A549 (cell line): ENCODE data around the gene CUL1. TPM values are rescaled to one million over a fixed set of nuclear protein-coding genes. Genes with fewer than 3 reads are reported as not detected.

Source experiments
- ATAC-seq, 2 experiments: fragments of 200-7000 bp in 1 of 2; fragments of >200 bp in 1 of 2; cut with Nextera tagmentation in 1 of 2; cut with Tn5 transposase in 1 of 2; 3 replicates each; pipeline versions ENCODE4 v1.8.0 to v1.9.1; 2018 to 2020; ENCODE audit warnings: mild to moderate bottlenecking in 1 of 2, moderate library complexity in 1 of 2
- CTCF ChIA-PET: fragments of 300-600 bp; sonication (Branson Sonifier 250); formaldehyde crosslinking; extraction: SDS; loops from one replicate; lab custom pipeline; 2021; ENCODE audit warnings: antibody characterized with exemption, inconsistent platforms; lab: Yijun Ruan, JAX
- POLR2A ChIA-PET: fragments of 350-600 bp; formaldehyde crosslinking; extraction: SDS; loops from one replicate; lab custom pipeline; 2021; ENCODE audit warnings: antibody characterized with exemption, inconsistent platforms; lab: Yijun Ruan, JAX
- DNase-seq, 2 experiments: peaks; one replicate each; pipeline versions ENCODE4 v3.0.0 to v3.0.0-alpha.2; 2011 to 2016; ENCODE audit warnings: low read depth in 1 of 2, low spot score in 1 of 2
- FAIRE-seq: peaks from 2 replicates; lab custom pipeline; 2011; peaks lifted over from hg19 to GRCh38; lab: Jason Lieb, UNC
- H3K27ac ChIP-seq, 2 experiments: fragments of >200 bp; sonication (Bioruptor Twin); formaldehyde crosslinking; 3 replicates each; pipeline ENCODE4 v1.5.1; 2016 to 2017
- H3K4me1 ChIP-seq: fragments of >200 bp; sonication (Bioruptor Twin); formaldehyde crosslinking; 3 replicates; pipeline ENCODE4 v1.6.1; 2016
- H3K4me2 ChIP-seq: fragments of >200 bp; sonication (Bioruptor Twin); formaldehyde crosslinking; 3 replicates; pipeline ENCODE4 v1.6.1; 2016
- H3K4me3 ChIP-seq: fragments of >200 bp; sonication (Bioruptor Twin); formaldehyde crosslinking; 3 replicates; pipeline ENCODE4 v1.5.1; 2016
- H3K9me3 ChIP-seq: fragments of >200 bp; sonication (Bioruptor Twin); formaldehyde crosslinking; 3 replicates; pipeline ENCODE4 v1.6.1; 2016
- BHLHE40 ChIP-seq: IDR thresholded peaks from 2 replicates; pipeline ENCODE4 v1.6.1; 2012; ENCODE audit warnings: low read depth, low read length, inconsistent platforms
- CEBPB ChIP-seq, 2 experiments: fragments of >200 bp in 1 of 2; sonication (Bioruptor Twin) in 1 of 2; formaldehyde crosslinking in 1 of 2; IDR thresholded peaks; 2 replicates each; pipeline ENCODE4 v1.6.1; 2012 to 2016
- EHMT2 ChIP-seq: fragments of 200-600 bp; sonication (generic); IDR thresholded peaks from 2 replicates; pipeline ENCODE4 v1.6.1; 2016; ENCODE audit warnings: antibody characterized with exemption, low read depth, mild to moderate bottlenecking, moderate library complexity
- EP300 ChIP-seq, 2 experiments: fragments of >200 bp; sonication (Bioruptor Twin); formaldehyde crosslinking; IDR thresholded peaks; 2 replicates in 1 of 2; 3 replicates in 1 of 2; pipeline ENCODE4 v1.6.1; 2016 to 2017
- ESRRA ChIP-seq: fragments of 150-350 bp; IDR thresholded peaks from 2 replicates; pipeline ENCODE4 v1.6.1; 2014; ENCODE audit warnings: mild to moderate bottlenecking, low read length, borderline replicate concordance
- FOSB ChIP-seq: fragments of 250-450 bp; sonication (Bioruptor Pico); IDR thresholded peaks from 2 replicates; pipeline ENCODE4 v1.5.0; 2020; ENCODE audit warnings: mild to moderate bottlenecking, moderate library complexity
- FOXS1 ChIP-seq: fragments of 250-450 bp; sonication (Bioruptor Pico); IDR thresholded peaks from 2 replicates; pipeline ENCODE4 v1.5.0; 2020; ENCODE audit warnings: mild to moderate bottlenecking, moderate library complexity
- GATA3 ChIP-seq: IDR thresholded peaks from 2 replicates; pipeline ENCODE4 v1.6.1; 2012; ENCODE audit warnings: borderline replicate concordance
- HES2 ChIP-seq: fragments of >200 bp; sonication (Bioruptor Twin); formaldehyde crosslinking; IDR thresholded peaks from 2 replicates; pipeline ENCODE4 v1.6.1; 2016
- HEYL ChIP-seq: fragments of 250-450 bp; sonication (Bioruptor Pico); IDR thresholded peaks from 2 replicates; pipeline ENCODE4 v1.8.0; 2021; ENCODE audit warnings: mild to moderate bottlenecking, moderate library complexity
- NFE2L2 ChIP-seq: fragments of 150-350 bp; conservative IDR thresholded peaks from 2 replicates; pipeline ENCODE4 v1.6.1; 2014; ENCODE audit warnings: low read length
- PBX3 ChIP-seq: IDR thresholded peaks from 2 replicates; pipeline ENCODE4 v1.6.1; 2012
- PHF8 ChIP-seq: fragments of 200-600 bp; sonication (generic); IDR thresholded peaks from 2 replicates; pipeline ENCODE4 v1.6.1; 2016; ENCODE audit warnings: low read depth, mild to moderate bottlenecking, antibody characterized with exemption, moderate library complexity, borderline replicate concordance
- REST ChIP-seq: fragments of 200-600 bp; sonication (generic); IDR thresholded peaks from 2 replicates; pipeline ENCODE4 v1.6.1; 2016; ENCODE audit warnings: antibody characterized with exemption, mild to moderate bottlenecking, moderate library complexity
- RFX5 ChIP-seq: fragments of 450-650 bp; IDR thresholded peaks from 2 replicates; pipeline ENCODE4 v1.7.1; 2014; ENCODE audit warnings: antibody characterized with exemption, mild to moderate bottlenecking, moderate library complexity
- TFCP2L1 ChIP-seq: fragments of 250-450 bp; sonication (Bioruptor Pico); IDR thresholded peaks from 2 replicates; pipeline ENCODE4 v1.5.0; 2021; ENCODE audit warnings: mild to moderate bottlenecking
- TP53 ChIP-seq: fragments of 250-450 bp; sonication (Bioruptor Pico); IDR thresholded peaks from 2 replicates; pipeline ENCODE4 v1.5.0; 2021; ENCODE audit warnings: mild to moderate bottlenecking, moderate library complexity
- USF2 ChIP-seq: fragments of 450-650 bp; IDR thresholded peaks from 2 replicates; pipeline ENCODE4 v1.6.1; 2014; ENCODE audit warnings: antibody characterized with exemption
- ZC3H11A ChIP-seq: fragments of 450-650 bp; IDR thresholded peaks from 2 replicates; pipeline ENCODE4 v1.6.1; 2014; ENCODE audit warnings: antibody characterized with exemption, mild to moderate bottlenecking
- WGBS: methylation state at CpG from one replicate; pipeline ENCODE4 v1.1.6; 2017; ENCODE audit errors: missing lambda C conversion rate; 5-methylcytosine and 5-hydroxymethylcytosine counted together
- polyA plus RNA-seq, 4 experiments: library from polyadenylated mRNA; depleted of rRNA in 3 of 4; stranded (reverse); fragments of >200 nt; fragmentation: RNase III in 1 of 4; extraction: RNeasy Plus Mini Kit Qiagen cat#74134 plus additional on column Dnase treatment in 1 of 4; gene quantifications; 2 replicates in 3 of 4; 3 replicates in 1 of 4; pipeline ENCODE4 v1.2.3, GENCODE V29; 2011 to 2017

Gene CUL1
- polyA plus RNA-seq, 2 of the 4 experiments (the other 2 are of a cell fraction): 57.9 to 70.6 TPM

- FAIRE-seq (no peak), DNase-seq (no peak)
- H3K4me1 ChIP-seq: peaks cover 3% of the 10 kb centered on the region
- TF ChIP-seq GATA3: no peak
- no peak for TF ChIP-seq HEYL (CRISPR knock-in tag)
- no peak for TF ChIP-seq NFE2L2
- no peak for TF ChIP-seq TFCP2L1 (CRISPR knock-in tag)
- TF ChIP-seq CEBPB (IDR thresholded peaks at IDR 0.05): no peak
- TF ChIP-seq PBX3: no peak
- TF ChIP-seq EHMT2: no peak
- TF ChIP-seq EP300 (IDR thresholded peaks at IDR 0.05): no peak
- TF ChIP-seq HES2: no peak
- no peak for TF ChIP-seq PHF8
- TF ChIP-seq RFX5: no peak
- TF ChIP-seq ESRRA: no peak
- TF ChIP-seq, all 56 proteins: peak for 0
- WGBS: 91% methylated on average over 2 of the region's 2 CpGs
- POLR2A ChIA-PET: no interaction called here
- no peak for ATAC-seq
- H3K4me3 ChIP-seq: no peak overlapping the region
- H3K4me2 ChIP-seq: no peak overlapping the region
- H3K9me3 ChIP-seq: no peaks in the 10 kb centered on the region
- CTCF ChIA-PET: interaction anchor here (1.2 kb wide), 1 partner anchor 22 kb away, joined by 5 read pairs; no protein-coding TSS in a partner anchor
- H3K27ac ChIP-seq: no peak overlapping the region
Measured at GRCh38 chr7:148834605-148835004, 135.9 kb downstream of the CUL1 start.

- no peak for TF ChIP-seq BHLHE40
- WGBS: 92% methylated on average over 4 of the region's 4 CpGs
Measured at GRCh38 chr7:148835854-148836253, 137.2 kb downstream of the CUL1 start.

GRCh38 chr7:148838905-148839304 lies 140.2 kb downstream of the CUL1 start:
- Histone ChIP-seq H3K4me3 (no peak overlapping the region), H3K4me1 (peaks cover 10% of the 10 kb centered on the region), H3K9me3 (no peaks in the 10 kb centered on the region)
- CTCF ChIA-PET: interaction anchor here (0.9 to 1.2 kb wide), 2 partner anchors 8 to 17 kb away, joined by 3 read pairs; no protein-coding TSS in a partner anchor
- WGBS: 98% methylated on average over 2 of the region's 2 CpGs
- TF ChIP-seq TFCP2L1 (CRISPR knock-in tag) (no peak), USF2 (no peak), ZC3H11A (no peak), FOSB (CRISPR knock-in tag) (no peak), REST (no peak), BHLHE40 (no peak), CEBPB (IDR thresholded peaks at IDR 0.05) (no peak), HEYL (CRISPR knock-in tag) (no peak), FOXS1 (CRISPR knock-in tag) (no peak), TP53 (CRISPR knock-in tag) (no peak)
- TF ChIP-seq, all 56 proteins: peak for 0
- ATAC-seq: no peak
- H3K27ac ChIP-seq: no peak overlapping the region
- H3K4me2 ChIP-seq: no peak overlapping the region
- no peak for DNase-seq
- POLR2A ChIA-PET: no interaction called here
- FAIRE-seq: no peak

More at GRCh38 chr7:148835854-148836253, 137.2 kb downstream of the CUL1 start:
- H3K27ac ChIP-seq: no peak overlapping the region
- FAIRE-seq (no peak), ATAC-seq (no peak), DNase-seq (no peak)
- ChIA-PET CTCF (interaction anchor here (1.0 to 1.2 kb wide), 2 partner anchors 21 to 57 kb away, joined by 3 to 5 read pairs; no protein-coding TSS in a partner anchor), POLR2A (no interaction called here)
- no peak overlapping the region for H3K4me3 ChIP-seq
- H3K9me3 ChIP-seq: no peaks in the 10 kb centered on the region
- H3K4me1 ChIP-seq: peaks cover 10% of the 10 kb centered on the region
- no peak overlapping the region for H3K4me2 ChIP-seq
